Tibial nerve (tissue), 4 donors: ENCODE measurements around the gene INPP5A. TPM values are rescaled to one million over a fixed set of nuclear protein-coding genes. Genes with fewer than 3 reads are reported as not detected.

Source experiments
- DNase-seq, 2 donors: peaks; one replicate each; pipeline ENCODE4 v3.0.0-alpha.2; 2019; ENCODE audit warnings: low spot score in 2 of 2
- H3K27ac ChIP-seq, 4 donors: fragments of 200-600 bp; sonication (generic) in 3 of 4; one replicate each; pipeline ENCODE4 v1.5.1; 2017 to 2019; ENCODE audit warnings: mild to moderate bottlenecking in 1 of 4
- H3K27me3 ChIP-seq, 2 donors: fragments of 200-600 bp; sonication (generic) in 1 of 2; one replicate each; pipeline versions ENCODE4 v1.5.1 to v1.6.0; 2017 to 2019
- H3K36me3 ChIP-seq, 3 donors: fragments of 200-600 bp; sonication (generic); one replicate each; pipeline ENCODE4 v1.5.1; 2018 to 2019
- H3K4me1 ChIP-seq, 4 donors: fragments of 200-600 bp; sonication (generic) in 3 of 4; one replicate each; pipeline ENCODE4 v1.5.1; 2017 to 2019
- H3K4me3 ChIP-seq, 4 donors: fragments of 200-600 bp; sonication (generic) in 3 of 4; one replicate each; pipeline ENCODE4 v1.5.1; 2017 to 2019; ENCODE audit warnings: mild to moderate bottlenecking in 1 of 4, moderate library complexity in 1 of 4
- H3K9me3 ChIP-seq, 4 donors: fragments of 200-600 bp; sonication (generic) in 3 of 4; one replicate each; pipeline ENCODE4 v1.5.1; 2017 to 2019
- CTCF ChIP-seq, 5 experiments: fragments of 200-600 bp in 3 of 5; fragments of 450-650 bp in 2 of 5; sonication (generic) in 3 of 5; IDR thresholded peaks; one replicate each; pipeline ENCODE4 v1.5.1; 2016 to 2019; ENCODE audit warnings: antibody characterized with exemption in 5 of 5, mild to moderate bottlenecking in 3 of 5, moderate library complexity in 2 of 5
- EP300 ChIP-seq, 2 donors: sonication (generic); formaldehyde crosslinking; IDR thresholded peaks; one replicate each; pipeline ENCODE4 v1.6.1; 2017; ENCODE audit warnings: antibody characterized with exemption in 2 of 2, mild to moderate bottlenecking in 1 of 2
- POLR2A ChIP-seq, 2 donors: fragments of 450-650 bp; IDR thresholded peaks; one replicate each; pipeline ENCODE4 v1.6.1; 2017; ENCODE audit warnings: antibody characterized with exemption in 2 of 2, mild to moderate bottlenecking in 2 of 2, moderate library complexity in 2 of 2
- WGBS, 2 donors: methylation state at CpG; one replicate each; pipeline ENCODE4 v1.1.5; 2018; 5-methylcytosine and 5-hydroxymethylcytosine counted together
- total RNA-seq, 4 donors: library from RNA; depleted of rRNA; stranded (reverse); fragments of >200 nt; gene quantifications; one replicate each; pipeline ENCODE4 v1.1.0, GENCODE V29; 2016

The INPP5A gene
- total RNA-seq, 4 donors from 2014 or later: 73.8 to 101 (median 86.2) TPM

GRCh38 chr10:132803416-132804210 is 266.0 kb downstream of the INPP5A start:
- Histone ChIP-seq H3K36me3 (no peaks in the 10 kb centered on the region), H3K27ac (no peak overlapping the region), H3K4me1 (no peaks in the 10 kb centered on the region), H3K9me3 (peaks cover 0 to 12% (median 1%) of the 10 kb centered on the region in 4 donors), H3K27me3 (peaks cover 0 to 14% of the 10 kb centered on the region in 2 donors), H3K4me3 (no peak overlapping the region)
- no peak for DNase-seq
- WGBS, 2 donors: 78 to 85% methylated on average over 24 to 33 of the region's 34 CpGs
- TF ChIP-seq CTCF (IDR thresholded peaks at IDR 0.05) (no peak), POLR2A (IDR thresholded peaks at IDR 0.05) (no peak), EP300 (IDR thresholded peaks at IDR 0.05) (no peak)

GRCh38 chr10:132804287-132804686 is 266.7 kb downstream of the INPP5A start:
- Histone ChIP-seq H3K36me3 (no peaks in the 10 kb centered on the region), H3K27me3 (peaks cover 0 to 20% of the 10 kb centered on the region in 2 donors), H3K4me3 (no peak overlapping the region), H3K4me1 (no peaks in the 10 kb centered on the region), H3K9me3 (peaks cover 0 to 12% (median 1%) of the 10 kb centered on the region in 4 donors), H3K27ac (no peak overlapping the region)
- 93 to 96% methylated on average over 11 of the region's 11 CpGs for WGBS, 2 donors
- TF ChIP-seq CTCF (IDR thresholded peaks at IDR 0.05) (no peak), EP300 (IDR thresholded peaks at IDR 0.05) (no peak), POLR2A (IDR thresholded peaks at IDR 0.05) (no peak)
- DNase-seq: no peak

GRCh38 chr10:132804785-132805426 is 267.3 kb downstream of the INPP5A start:
- H3K36me3 ChIP-seq: no peaks in the 10 kb centered on the region
- H3K9me3 ChIP-seq: peaks cover 0 to 12% (median 1%) of the 10 kb centered on the region in 4 donors
- no peaks in the 10 kb centered on the region for H3K4me1 ChIP-seq
- no peak for TF ChIP-seq CTCF (IDR thresholded peaks at IDR 0.05)
- no peak for TF ChIP-seq EP300 (IDR thresholded peaks at IDR 0.05)
- TF ChIP-seq POLR2A (IDR thresholded peaks at IDR 0.05): no peak
- no peak for DNase-seq
- 71 to 79% methylated on average over 16 to 22 of the region's 23 CpGs for WGBS, 2 donors
- H3K4me3 ChIP-seq: no peak overlapping the region
- peaks cover 0 to 20% of the 10 kb centered on the region in 2 donors for H3K27me3 ChIP-seq
- no peak overlapping the region for H3K27ac ChIP-seq

- no peak for DNase-seq
- H3K36me3 ChIP-seq: no peaks in the 10 kb centered on the region
- H3K4me1 ChIP-seq: no peaks in the 10 kb centered on the region
- no peak overlapping the region for H3K27ac ChIP-seq
- H3K9me3 ChIP-seq: peaks cover 0 to 12% (median 1%) of the 10 kb centered on the region in 4 donors
- H3K27me3 ChIP-seq: peaks cover 0 to 23% of the 10 kb centered on the region in 2 donors
- WGBS, 2 donors: 39 to 41% methylated on average over 21 of the region's 21 CpGs
- no peak for TF ChIP-seq CTCF (IDR thresholded peaks at IDR 0.05)
- no peak for TF ChIP-seq POLR2A (IDR thresholded peaks at IDR 0.05)
- no peak for TF ChIP-seq EP300 (IDR thresholded peaks at IDR 0.05)
- H3K4me3 ChIP-seq: no peak overlapping the region
Measured at GRCh38 chr10:132805599-132805998, 268.0 kb downstream of the INPP5A start.

- Histone ChIP-seq H3K36me3 (no peaks in the 10 kb centered on the region), H3K9me3 (peaks cover 0 to 11% (median 1%) of the 10 kb centered on the region in 4 donors), H3K4me3 (no peak overlapping the region), H3K4me1 (no peaks in the 10 kb centered on the region), H3K27me3 (peaks cover 0 to 28% of the 10 kb centered on the region in 2 donors), H3K27ac (no peak overlapping the region)
- no peak for DNase-seq
- no peak for TF ChIP-seq EP300 (IDR thresholded peaks at IDR 0.05)
- no peak for TF ChIP-seq POLR2A (IDR thresholded peaks at IDR 0.05)
- TF ChIP-seq CTCF (IDR thresholded peaks at IDR 0.05): no peak
- WGBS, 2 donors: 27 to 30% methylated on average over 7 of the region's 7 CpGs
Measured at GRCh38 chr10:132806110-132806509, 268.5 kb downstream of the INPP5A start.
